ENCODE measurements around the gene MAP3K20. TPM values are rescaled to one million over a fixed set of nuclear protein-coding genes. Genes with fewer than 3 reads are reported as not detected.
A peak's percentile ranks its signal among the peaks of the same experiment; 100 is the strongest.
"Not testable (repeated sequence)": the region's sequence is repeated elsewhere in the genome, so short reads cannot be mapped to it uniquely, and the experiment has no call there.

The MAP3K20 gene
- total RNA-seq, 2 donors from 2014 or later = 6.7 to 30.3 TPM

DNA sequence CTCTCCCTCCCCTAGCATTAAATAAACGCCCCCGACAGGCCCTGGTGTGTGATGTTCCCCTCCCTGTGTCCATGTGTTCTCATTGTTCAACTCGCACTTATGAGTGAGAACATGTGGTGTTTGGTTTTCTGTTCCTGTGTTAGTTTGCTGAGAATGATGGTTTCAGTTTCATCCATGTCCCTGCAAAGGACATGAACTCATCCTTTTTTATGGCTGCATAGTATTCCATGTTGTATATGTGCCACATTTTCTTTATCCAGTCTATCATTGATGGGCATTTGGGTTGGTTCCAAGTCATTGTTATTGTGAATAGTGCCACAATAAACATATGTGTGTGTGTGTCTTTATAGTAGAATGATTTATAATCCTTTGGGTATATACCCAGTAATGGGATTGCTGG, 98.7 kb downstream of the MAP3K20 start:
- ATAC-seq; intact Hi-C loops (cut with DNase I, micrococcal nuclease); DNase-seq: not testable (repeated sequence)

GRCh38 chr2:173175222-173175621, 99.6 kb downstream of the MAP3K20 start:
- intact Hi-C loops (cut with DNase I, micrococcal nuclease) = no loop called here
- no peak for DNase-seq
- no peak for ATAC-seq

DNA sequence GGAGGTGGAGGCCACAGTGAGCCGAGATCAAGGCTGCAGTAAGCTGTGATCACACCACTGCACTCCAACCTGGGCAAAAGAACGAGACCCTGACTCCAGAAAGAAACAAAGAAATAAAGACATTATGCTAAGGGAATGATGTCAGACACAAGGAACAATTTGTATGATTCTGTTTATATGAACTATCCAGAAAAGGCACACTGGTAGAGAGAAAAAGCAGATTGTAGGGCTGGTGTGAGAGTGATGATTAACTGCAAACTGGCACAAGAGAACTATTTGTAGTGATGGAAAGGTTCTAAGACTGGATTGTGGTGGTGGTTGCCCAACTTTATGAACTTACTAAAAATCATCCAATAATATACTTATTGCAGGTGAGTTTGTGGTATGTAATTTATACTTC, 106.3 kb downstream of the MAP3K20 start:
- intact Hi-C loops (cut with DNase I, micrococcal nuclease) = no loop called here
- ATAC-seq (no peak), DNase-seq (no peak)

DNA sequence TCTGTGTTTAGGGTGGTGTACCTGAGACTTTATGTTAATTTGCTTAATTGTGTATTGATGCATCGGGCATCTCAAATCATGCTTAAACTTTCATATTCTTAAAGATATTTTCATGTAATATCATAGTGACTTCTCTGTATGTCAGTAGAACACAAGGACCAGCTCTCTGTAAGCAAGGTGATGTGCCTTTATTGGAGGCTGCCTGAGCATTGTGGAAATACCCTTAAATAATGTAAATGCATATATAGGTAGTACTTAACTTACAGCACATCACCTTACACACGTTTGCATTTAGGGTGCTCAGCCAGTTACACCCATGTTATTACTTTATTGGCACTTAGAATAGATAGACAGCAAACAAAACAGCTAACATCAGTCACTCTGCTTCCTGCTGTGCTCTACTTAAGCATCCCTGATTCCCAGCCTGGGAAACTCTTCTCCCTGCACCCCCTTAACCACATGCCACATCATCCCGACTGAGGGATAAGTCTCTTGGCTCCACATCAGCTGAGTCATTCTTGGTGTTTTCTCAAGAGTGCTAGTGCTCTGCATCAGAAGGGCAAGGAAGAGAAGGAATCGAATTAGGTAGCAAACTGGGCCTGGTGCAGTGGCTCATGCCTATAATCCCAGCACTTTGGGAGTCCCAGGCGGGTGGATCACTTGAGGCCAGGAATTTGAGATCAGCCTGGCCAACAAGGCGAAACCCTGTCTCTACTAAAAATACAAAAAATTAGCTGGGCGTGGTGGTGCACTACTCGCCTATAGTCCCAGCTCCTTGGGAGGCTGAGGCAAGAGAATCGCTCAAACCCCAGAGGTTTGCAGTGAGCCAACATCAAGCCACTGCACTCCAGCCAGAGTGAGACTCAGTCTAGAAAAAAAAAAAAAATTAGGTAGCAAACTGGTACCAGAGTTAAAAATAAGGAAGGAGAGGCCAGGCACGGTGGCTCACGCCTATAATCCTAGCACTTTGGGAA, 108.7 kb downstream of the MAP3K20 start:
- peak; percentile 77 for ATAC-seq
- intact Hi-C loops (cut with DNase I, micrococcal nuclease) = no loop called here
- DNase-seq = peak; percentile 7 to 49

DNA sequence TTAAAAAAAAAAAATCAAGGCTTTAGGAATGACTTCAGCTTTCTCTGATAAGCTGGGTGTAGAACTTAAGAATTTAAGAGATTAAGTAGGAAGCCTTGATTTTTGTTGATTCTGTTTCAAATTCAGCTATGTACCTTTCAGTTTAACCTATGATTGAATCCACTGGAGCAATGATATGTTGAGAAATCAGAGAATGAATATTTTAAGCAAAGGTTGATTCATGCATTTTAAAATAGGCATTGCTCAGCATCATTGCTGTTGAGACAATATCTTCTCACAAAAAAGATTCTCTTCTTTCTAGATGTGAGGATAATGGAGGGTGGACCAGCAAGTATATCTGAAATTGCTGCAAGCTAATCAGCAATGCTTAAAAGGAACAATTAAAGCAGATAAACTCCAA, 109.8 kb downstream of the MAP3K20 start:
- ATAC-seq = no peak
- no peak for DNase-seq
- intact Hi-C loops (cut with DNase I, micrococcal nuclease) = no loop called here

- DNase-seq = no peak
- intact Hi-C loops (cut with DNase I, micrococcal nuclease) = no loop called here
- ATAC-seq = no peak
Observed at GRCh38 chr2:173187941-173188788, 112.5 kb downstream of the MAP3K20 start.

GRCh38 chr2:173191601-173192000, 116.0 kb downstream of the MAP3K20 start:
- no peak for DNase-seq

DNA sequence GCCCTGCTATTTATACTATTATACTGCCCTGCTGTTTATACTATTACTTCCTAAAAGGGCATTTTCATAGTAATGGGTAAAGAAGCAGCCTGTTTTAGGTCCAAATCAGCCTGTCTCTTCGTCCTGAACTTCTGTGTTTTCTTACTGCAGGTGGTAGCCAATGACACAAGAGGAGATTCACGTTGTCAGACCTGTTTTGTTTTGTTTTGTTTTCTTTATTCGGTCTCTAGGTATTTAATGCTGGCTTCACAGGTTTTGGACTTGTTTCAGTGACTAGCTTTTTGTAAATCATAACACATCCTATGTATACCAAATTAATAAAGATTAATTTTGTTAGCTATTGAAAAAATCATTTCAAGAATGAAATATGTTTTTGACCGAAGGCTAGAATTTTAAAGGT, 116.4 kb downstream of the MAP3K20 start:
- ATAC-seq = no peak
- intact Hi-C loops (cut with DNase I, micrococcal nuclease) = loop anchor here in 1 of 2 donors (10.0 kb wide), 1 partner anchor 97 kb away; no protein-coding TSS in a partner anchor
- DNase-seq = no peak

More at GRCh38 chr2:173191601-173192000, 116.0 kb downstream of the MAP3K20 start:
- intact Hi-C loops (cut with DNase I, micrococcal nuclease) = loop anchor here in 1 of 2 donors (10.0 kb wide), 1 partner anchor 97 kb away; no protein-coding TSS in a partner anchor
- no peak for ATAC-seq

DNA sequence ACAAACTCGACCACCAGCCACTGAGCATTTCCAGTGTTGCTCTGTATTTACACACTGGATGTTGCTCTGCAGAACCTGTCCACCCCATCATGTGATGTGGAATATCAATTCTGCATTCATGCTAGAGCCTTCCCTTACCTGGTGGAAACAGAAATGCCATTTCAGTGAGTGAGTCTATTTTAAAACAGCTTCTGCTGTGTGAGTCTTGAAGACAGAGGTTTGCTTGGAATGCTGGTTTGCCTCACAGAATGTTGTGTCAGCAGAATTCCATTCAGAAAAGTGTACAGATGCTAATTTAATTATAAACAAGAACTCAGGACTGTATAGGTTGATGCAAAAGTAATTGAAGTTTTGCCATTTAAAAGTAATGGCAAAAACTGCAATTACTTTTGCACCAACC, 118.3 kb downstream of the MAP3K20 start:
- ATAC-seq (no peak), DNase-seq (no peak)
- intact Hi-C loops (cut with DNase I, micrococcal nuclease) = loop anchor here in 1 of 2 donors (10.0 kb wide), 1 partner anchor 99 kb away; no protein-coding TSS in a partner anchor

DNA sequence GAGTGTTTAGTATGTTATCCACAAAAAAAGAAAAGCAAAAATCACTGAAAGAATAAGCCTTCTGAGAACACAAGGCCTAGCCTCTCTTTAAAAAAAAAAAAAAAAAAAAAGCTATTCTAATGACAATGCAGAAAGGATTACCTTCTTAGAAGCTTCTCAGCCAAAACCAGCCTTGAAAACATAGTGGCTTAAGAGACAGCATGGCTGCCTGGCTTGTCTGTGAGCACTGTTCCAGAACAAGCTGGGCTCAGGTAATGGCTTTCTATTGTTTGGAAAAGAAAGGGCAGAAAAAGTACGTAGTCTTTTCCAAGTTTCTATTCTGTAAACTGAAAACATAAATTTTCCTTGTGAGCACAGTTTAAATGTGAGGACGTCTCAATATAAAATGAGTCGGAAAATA, 119.5 kb downstream of the MAP3K20 start:
- intact Hi-C loops (cut with DNase I, micrococcal nuclease) = loop anchor here in 1 of 2 donors (10.0 kb wide), 1 partner anchor 100 kb away; no protein-coding TSS in a partner anchor
- DNase-seq = no peak
- no peak for ATAC-seq

- intact Hi-C loops (cut with DNase I, micrococcal nuclease) = loop anchor here in 1 of 2 donors (10.0 kb wide), 1 partner anchor 101 kb away; no protein-coding TSS in a partner anchor
- DNase-seq (no peak), ATAC-seq (no peak)
Observed at GRCh38 chr2:173196080-173196479, 120.4 kb downstream of the MAP3K20 start.

GRCh38 chr2:173196638-173197037, 121.0 kb downstream of the MAP3K20 start:
- ATAC-seq = no peak
- no peak for DNase-seq
- intact Hi-C loops (cut with DNase I, micrococcal nuclease) = loop anchor here in 1 of 2 donors (10.0 kb wide), 1 partner anchor 102 kb away; no protein-coding TSS in a partner anchor

DNA sequence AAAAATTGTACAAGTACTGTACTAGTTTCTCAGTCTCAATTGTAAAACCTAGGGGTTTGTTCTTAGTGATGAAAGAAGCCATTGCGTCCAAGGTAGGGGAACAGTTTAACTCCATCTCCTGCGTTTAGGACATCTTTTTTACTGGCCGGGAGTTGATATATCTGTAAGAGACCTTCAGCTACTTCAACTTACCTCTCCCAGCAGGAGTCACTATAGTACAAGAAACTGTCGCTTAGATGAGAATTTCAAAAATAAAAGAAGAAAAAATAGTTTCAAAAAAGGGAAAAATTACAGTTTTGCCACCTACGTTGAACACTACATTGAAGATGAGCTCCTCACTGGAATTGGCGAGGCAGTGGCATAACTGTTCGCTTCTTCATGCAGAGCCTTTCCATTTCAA, 122.7 kb downstream of the MAP3K20 start:
- ATAC-seq = no peak
- intact Hi-C loops (cut with DNase I, micrococcal nuclease) = loop anchor here in 1 of 2 donors (10.0 kb wide), 1 partner anchor 104 kb away; no protein-coding TSS in a partner anchor
- no peak for DNase-seq

DNA sequence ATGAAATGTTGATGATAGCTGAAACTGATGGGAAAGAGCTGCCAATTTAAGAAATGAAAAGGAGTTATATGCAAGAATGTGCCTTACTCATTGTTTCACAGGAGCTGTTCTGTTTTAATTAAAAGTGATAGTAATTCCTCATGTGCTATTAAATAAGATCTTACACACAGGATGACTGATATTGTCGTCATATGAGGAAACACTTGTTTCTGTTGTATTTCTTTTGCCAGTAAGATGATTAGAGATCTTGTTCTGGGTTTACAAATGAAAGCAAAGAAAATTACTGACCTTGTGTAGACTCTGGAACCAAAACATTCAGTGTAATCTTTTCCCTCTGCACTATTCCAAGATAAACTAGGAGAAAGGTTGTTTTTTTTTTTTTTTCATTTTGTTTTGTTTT, 123.6 kb downstream of the MAP3K20 start:
- ATAC-seq (no peak), DNase-seq (no peak)
- intact Hi-C loops (cut with DNase I, micrococcal nuclease) = loop anchor here in 1 of 2 donors (10.0 kb wide), 1 partner anchor 104 kb away; no protein-coding TSS in a partner anchor

- intact Hi-C loops (cut with DNase I, micrococcal nuclease) = no loop called here
Observed at GRCh38 chr2:173202570-173202969, 126.9 kb downstream of the MAP3K20 start.

GRCh38 chr2:173204316-173204715, 128.7 kb downstream of the MAP3K20 start:
- ATAC-seq (no peak), DNase-seq (no peak)

More at GRCh38 chr2:173202570-173202969, 126.9 kb downstream of the MAP3K20 start:
- DNase-seq = no peak
- no peak for ATAC-seq

DNA sequence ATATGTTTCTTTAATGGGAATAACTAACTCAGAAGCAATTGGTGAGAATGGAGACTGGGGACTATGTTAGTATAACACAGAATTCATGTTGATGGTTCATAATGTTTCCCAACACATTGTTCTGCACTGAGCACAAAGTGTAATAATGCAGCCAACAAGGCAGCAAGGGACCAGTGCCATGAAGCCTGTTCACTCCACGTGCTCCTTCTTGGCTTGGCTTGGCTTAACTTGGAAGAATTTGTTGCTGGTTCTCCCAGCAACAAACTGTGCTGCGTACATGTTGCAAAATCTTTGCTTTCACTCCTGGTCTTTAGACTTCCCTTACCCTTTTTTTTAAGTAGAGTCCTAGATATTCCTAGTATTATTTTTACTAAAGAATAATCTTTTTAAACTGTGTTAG, 129.7 kb downstream of the MAP3K20 start:
- ATAC-seq = peak; percentile 22
- intact Hi-C loops (cut with DNase I, micrococcal nuclease) = no loop called here

More at GRCh38 chr2:173204316-173204715, 128.7 kb downstream of the MAP3K20 start:
- intact Hi-C loops (cut with DNase I, micrococcal nuclease) = no loop called here

DNA sequence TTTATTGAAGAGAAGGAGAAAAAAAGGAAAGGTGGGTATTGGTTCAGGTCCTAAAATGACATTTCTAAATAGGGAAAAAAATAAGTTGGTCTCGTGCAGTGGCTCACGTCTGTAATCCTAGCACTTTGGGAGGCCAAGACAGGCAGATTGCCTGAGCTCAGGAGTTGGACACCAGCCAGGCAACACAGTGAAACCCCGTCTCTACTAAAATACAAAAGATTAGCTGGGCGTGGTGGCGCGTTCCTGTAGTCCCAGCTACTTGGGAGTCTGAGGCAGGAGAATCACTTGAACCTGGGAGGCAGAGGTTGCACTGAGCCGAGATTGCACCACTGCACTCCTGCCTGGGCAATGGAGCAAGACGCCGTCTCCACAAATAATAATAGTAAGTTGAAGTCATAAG, 131.5 kb downstream of the MAP3K20 start:
- DNase-seq; intact Hi-C loops (cut with DNase I, micrococcal nuclease); ATAC-seq: not testable (repeated sequence)

More for the DNA sequence above, 129.7 kb downstream of the MAP3K20 start:
- peak in 1 of 2 donors; percentile 74 for DNase-seq
